ENCODE data around the gene HAT1. TPM values are rescaled to one million over a fixed set of nuclear protein-coding genes. Genes with fewer than 3 reads are reported as not detected.

The HAT1 gene
- total RNA-seq, 1 donor from 2014 or later: 30.0 TPM

GRCh38 chr2:171999161-171999560 is 76.9 kb downstream of the HAT1 start:
- DNase-seq (ENCODE audit: extremely low spot score in 2 of 2): no peak
- Histone ChIP-seq H3K9me3 (no peaks in the 10 kb centered on the region), H3K36me3 (no peaks in the 10 kb centered on the region), H3K4me3 (peak overlapping the region; percentile 76 to 91), H3K27ac (no peak overlapping the region), H3K4me1 (peaks cover 16% of the 10 kb centered on the region), H3K27me3 (no peaks in the 10 kb centered on the region)
- no peak for TF ChIP-seq CTCF (IDR thresholded peaks at IDR 0.05)
- TF ChIP-seq POLR2A (IDR thresholded peaks at IDR 0.05): no peak
- no peak for TF ChIP-seq POLR2AphosphoS5 (IDR thresholded peaks at IDR 0.05; ENCODE audit: insufficient read depth in 1 of 2, low read depth in 1 of 2)
- intact Hi-C loops (cut with DNase I): no loop called here

GRCh38 chr2:171999604-172000469 is 77.6 kb downstream of the HAT1 start, which contains the start of gene METAP1D:
TSS of gene METAP1D (plus strand) at chr2:171999953. CDS start at chr2:171999970, 17 bp downstream.
- TF ChIP-seq POLR2AphosphoS5 (IDR thresholded peaks at IDR 0.05; ENCODE audit: insufficient read depth in 1 of 2, low read depth in 1 of 2) (peak in 1 of 2 donors; percentile 60), POLR2A (IDR thresholded peaks at IDR 0.05) (no peak), CTCF (IDR thresholded peaks at IDR 0.05) (no peak)
- no peaks in the 10 kb centered on the region for H3K36me3 ChIP-seq
- H3K4me3 ChIP-seq: peak within 1 kb of the TSS; percentile 76 to 91
- no peaks in the 10 kb centered on the region for H3K9me3 ChIP-seq
- H3K27ac ChIP-seq: no peak within 1 kb of the TSS
- no peak for DNase-seq (ENCODE audit: extremely low spot score in 2 of 2)
- intact Hi-C loops (cut with DNase I): no loop called here
- peaks cover 16% of the 10 kb centered on the region for H3K4me1 ChIP-seq
- no peaks in the 10 kb centered on the region for H3K27me3 ChIP-seq

GRCh38 chr2:172000696-172001361 is 78.6 kb downstream of the HAT1 start:
- H3K4me1 ChIP-seq: peaks cover 16% of the 10 kb centered on the region
- no peaks in the 10 kb centered on the region for H3K36me3 ChIP-seq
- H3K27ac ChIP-seq: no peak overlapping the region
- no peaks in the 10 kb centered on the region for H3K27me3 ChIP-seq
- TF ChIP-seq POLR2AphosphoS5 (IDR thresholded peaks at IDR 0.05; ENCODE audit: insufficient read depth in 1 of 2, low read depth in 1 of 2) (no peak), CTCF (IDR thresholded peaks at IDR 0.05) (no peak), POLR2A (IDR thresholded peaks at IDR 0.05) (no peak)
- intact Hi-C loops (cut with DNase I): no loop called here
- no peaks in the 10 kb centered on the region for H3K9me3 ChIP-seq
- peak overlapping the region in 1 of 2 donors; percentile 76 for H3K4me3 ChIP-seq
- no peak for DNase-seq (ENCODE audit: extremely low spot score in 2 of 2)

- no peaks in the 10 kb centered on the region for H3K9me3 ChIP-seq
- no peak overlapping the region for H3K4me3 ChIP-seq
- no peaks in the 10 kb centered on the region for H3K36me3 ChIP-seq
- no peak for DNase-seq (ENCODE audit: extremely low spot score in 2 of 2)
- intact Hi-C loops (cut with DNase I): no loop called here
- no peaks in the 10 kb centered on the region for H3K4me1 ChIP-seq
- H3K27me3 ChIP-seq: no peaks in the 10 kb centered on the region
- no peak overlapping the region for H3K27ac ChIP-seq
- TF ChIP-seq CTCF (IDR thresholded peaks at IDR 0.05) (no peak), POLR2A (IDR thresholded peaks at IDR 0.05) (no peak), POLR2AphosphoS5 (IDR thresholded peaks at IDR 0.05; ENCODE audit: insufficient read depth in 1 of 2, low read depth in 1 of 2) (no peak)
Measured at GRCh38 chr2:172007372-172007771, 85.1 kb downstream of the HAT1 start.
